ENCODE results near the gene TCF7.

Gene TCF7

GRCh38 chr5:134129411-134130238 lies 15.1 kb downstream of the TCF7 start:
- Mint-ChIP-seq H3K27ac (peak overlapping the region; percentile 54), H3K36me3 (ENCODE audit: low read depth) (peaks cover 12% of the 10 kb centered on the region), H3K4me1 (peaks cover 20% of the 10 kb centered on the region), H3K4me3 (no peak overlapping the region), H3K9me3 (no peaks in the 10 kb centered on the region), H3K27me3 (ENCODE audit: low read depth, poor library complexity) (no peaks in the 10 kb centered on the region)
- TF ChIP-seq CTCF (IDR thresholded peaks at IDR 0.05) = no peak
- DNase-seq = no peak

- H3K27ac Mint-ChIP-seq = no peak overlapping the region
- H3K4me1 Mint-ChIP-seq = peaks cover 20% of the 10 kb centered on the region
- H3K9me3 Mint-ChIP-seq = no peaks in the 10 kb centered on the region
- H3K27me3 Mint-ChIP-seq (ENCODE audit: low read depth, poor library complexity) = no peaks in the 10 kb centered on the region
- no peak for TF ChIP-seq CTCF (IDR thresholded peaks at IDR 0.05)
- no peak overlapping the region for H3K4me3 Mint-ChIP-seq
- DNase-seq = no peak
- peaks cover 16% of the 10 kb centered on the region for H3K36me3 Mint-ChIP-seq (ENCODE audit: low read depth)
Measured at GRCh38 chr5:134130239-134130945, 15.9 kb downstream of the TCF7 start.

DNA sequence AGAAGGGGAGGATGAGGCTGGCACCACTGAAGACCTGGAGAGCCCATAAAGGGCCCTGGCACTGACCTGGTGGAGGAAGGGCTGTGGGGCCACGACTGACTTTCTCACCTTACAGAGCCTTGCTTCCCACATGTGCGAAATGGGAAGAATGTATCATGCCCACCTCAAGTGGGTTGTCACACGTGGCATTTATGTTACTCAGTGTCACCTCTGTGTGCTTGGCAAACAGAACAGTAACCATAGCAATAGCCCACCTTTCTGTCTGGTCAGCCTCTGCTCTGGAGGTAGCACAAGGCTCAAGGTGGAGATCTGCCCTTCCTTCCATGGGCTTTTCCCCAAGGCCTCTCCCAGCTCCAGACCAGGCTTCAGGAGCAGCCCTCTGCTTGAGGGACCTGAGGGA lies 16.7 kb downstream of the TCF7 start:
- Mint-ChIP-seq H3K4me1 (peaks cover 24% of the 10 kb centered on the region), H3K27ac (peak overlapping the region; percentile 36), H3K36me3 (ENCODE audit: low read depth) (peaks cover 23% of the 10 kb centered on the region), H3K27me3 (ENCODE audit: low read depth, poor library complexity) (no peaks in the 10 kb centered on the region), H3K4me3 (no peak overlapping the region), H3K9me3 (no peaks in the 10 kb centered on the region)
- no peak for DNase-seq
- no peak for TF ChIP-seq CTCF (IDR thresholded peaks at IDR 0.05)

DNA sequence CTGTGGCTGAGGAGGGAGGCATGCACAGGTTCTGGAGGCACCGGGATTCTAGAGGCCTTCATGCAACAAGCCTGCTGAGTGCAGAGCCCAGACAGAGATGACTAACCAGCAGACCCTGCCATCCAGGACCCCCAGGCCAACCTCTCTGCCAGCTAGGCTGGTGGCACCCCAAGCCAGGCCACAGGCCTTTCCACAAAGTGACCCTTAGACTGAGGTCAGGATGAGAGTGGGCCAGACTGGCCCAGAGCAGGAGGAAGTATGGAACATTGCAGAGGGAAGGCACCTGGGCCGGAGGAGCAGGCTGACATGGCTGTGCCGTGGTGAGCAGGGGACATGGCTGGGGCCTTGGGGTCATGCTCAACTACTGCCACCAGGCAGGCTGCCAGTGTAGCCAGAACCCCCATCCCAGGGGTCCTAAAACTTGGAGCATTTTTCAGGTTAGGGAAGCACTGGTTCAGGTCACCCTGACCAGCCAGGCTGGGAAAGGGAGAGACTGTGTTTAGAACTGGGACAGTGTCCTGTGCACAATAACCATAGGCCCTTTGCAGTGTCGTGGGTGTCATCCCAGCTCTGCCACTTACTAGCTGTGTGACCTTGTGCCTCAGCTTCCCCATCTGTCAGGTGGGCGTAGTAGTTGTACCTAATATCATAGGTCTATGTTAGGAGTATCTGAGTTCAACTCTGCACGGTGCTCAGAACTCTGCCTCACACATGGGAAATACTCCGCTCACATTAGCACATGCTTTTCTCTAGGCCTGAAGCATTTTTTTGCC lies 17.3 kb downstream of the TCF7 start:
- no peak for TF ChIP-seq CTCF (IDR thresholded peaks at IDR 0.05)
- Mint-ChIP-seq H3K27ac (peak overlapping the region; percentile 36), H3K36me3 (ENCODE audit: low read depth) (peaks cover 23% of the 10 kb centered on the region), H3K27me3 (ENCODE audit: low read depth, poor library complexity) (no peaks in the 10 kb centered on the region), H3K9me3 (no peaks in the 10 kb centered on the region), H3K4me1 (peaks cover 24% of the 10 kb centered on the region), H3K4me3 (no peak overlapping the region)
- DNase-seq = no peak

GRCh38 chr5:134132372-134133187 lies 18.1 kb downstream of the TCF7 start:
- Mint-ChIP-seq H3K4me3 (no peak overlapping the region), H3K9me3 (no peaks in the 10 kb centered on the region), H3K4me1 (peaks cover 27% of the 10 kb centered on the region), H3K27ac (peak overlapping the region; percentile 61), H3K36me3 (ENCODE audit: low read depth) (peaks cover 23% of the 10 kb centered on the region), H3K27me3 (ENCODE audit: low read depth, poor library complexity) (no peaks in the 10 kb centered on the region)
- no peak for TF ChIP-seq CTCF (IDR thresholded peaks at IDR 0.05)
- no peak for DNase-seq

All from nephron progenitor cell (in vitro differentiated cells).